ENCODE data around the gene PLCH1.

- no peak for TF ChIP-seq EZH2 (IDR thresholded peaks at IDR 0.05)
- TF ChIP-seq POLR2AphosphoS5 (IDR thresholded peaks at IDR 0.05; ENCODE audit: low read depth, low read length): no peak
- TF ChIP-seq CTCF (IDR thresholded peaks at IDR 0.05 in 2 of 3, conservative IDR thresholded peaks at IDR 0.05 in 1 of 3; ENCODE audit: borderline replicate concordance in 1 of 3, insufficient read depth in 1 of 3, low read depth in 2 of 3, low read length in 2 of 3): no peak
- no peak for TF ChIP-seq REST (IDR thresholded peaks at IDR 0.05; ENCODE audit: low read depth)
- no peak for TF ChIP-seq POLR2A (IDR thresholded peaks at IDR 0.05; ENCODE audit: borderline replicate concordance, extremely low read depth, insufficient read depth, insufficient read length)
- no peak for TF ChIP-seq SP1 (IDR thresholded peaks at IDR 0.05; ENCODE audit: low read depth)
- no peak for TF ChIP-seq ZBTB33 (IDR thresholded peaks at IDR 0.05; ENCODE audit: extremely low read depth, insufficient replicate concordance, low read length)
- no peak for TF ChIP-seq CEBPB (IDR thresholded peaks at IDR 0.05; ENCODE audit: low read depth)
Measured at GRCh38 chr3:155704771-155705559, 39.9 kb downstream of the PLCH1 start.
